ENCODE results near the gene GGT7.

GGT7 gene

GRCh38 chr20:34849778-34850177, 22.9 kb downstream of the GGT7 start:
- ChIA-PET CTCF (no interaction called here), POLR2A (no interaction called here)
- DNase-seq = no peak
- WGBS (ENCODE audit: insufficient coverage) = 93% methylated on average over 9 of the region's 9 CpGs
- Histone ChIP-seq H3K36me3 (ENCODE audit: control insufficient read depth in 4 of 4, insufficient read depth in 4 of 4, low read length in 3 of 4) (peaks cover 0 to 14% (median 2%) of the 10 kb centered on the region in 4 experiments), H3K9me3 (ENCODE audit: control extremely low read depth in 1 of 5, control insufficient read depth in 4 of 5, insufficient read depth in 2 of 5, low read depth in 1 of 5, low read length in 4 of 5) (no peaks in the 10 kb centered on the region), H3K4me1 (ENCODE audit: control extremely low read depth in 1 of 4, control insufficient read depth in 4 of 4, insufficient read depth in 4 of 4, low read length in 3 of 4) (no peaks in the 10 kb centered on the region), H3K27me3 (replicated peaks in 2 of 5; ENCODE audit: control insufficient read depth in 4 of 5, insufficient read depth in 5 of 5, low read length in 4 of 5) (no peaks in the 10 kb centered on the region), H3K27ac (ENCODE audit: insufficient read depth in 1 of 2, low read depth in 1 of 2, low read length in 2 of 2, poor library complexity in 1 of 2, severe bottlenecking in 2 of 2) (no peak overlapping the region), H3K4me3 (ENCODE audit: control insufficient read depth in 1 of 7, extremely low read depth in 1 of 7, insufficient read depth in 4 of 7, low read depth in 2 of 7, low read length in 6 of 7) (no peak overlapping the region)

- Histone ChIP-seq H3K4me1 (ENCODE audit: control extremely low read depth in 1 of 4, control insufficient read depth in 4 of 4, insufficient read depth in 4 of 4, low read length in 3 of 4) (no peaks in the 10 kb centered on the region), H3K27ac (ENCODE audit: insufficient read depth in 1 of 2, low read depth in 1 of 2, low read length in 2 of 2, poor library complexity in 1 of 2, severe bottlenecking in 2 of 2) (no peak overlapping the region), H3K36me3 (ENCODE audit: control insufficient read depth in 4 of 4, insufficient read depth in 4 of 4, low read length in 3 of 4) (peaks cover 0 to 12% (median under 1%) of the 10 kb centered on the region in 4 experiments), H3K9me3 (ENCODE audit: control extremely low read depth in 1 of 5, control insufficient read depth in 4 of 5, insufficient read depth in 2 of 5, low read depth in 1 of 5, low read length in 4 of 5) (no peaks in the 10 kb centered on the region), H3K4me3 (ENCODE audit: control insufficient read depth in 1 of 7, extremely low read depth in 1 of 7, insufficient read depth in 4 of 7, low read depth in 2 of 7, low read length in 6 of 7) (no peak overlapping the region), H3K27me3 (replicated peaks in 2 of 5; ENCODE audit: control insufficient read depth in 4 of 5, insufficient read depth in 5 of 5, low read length in 4 of 5) (no peaks in the 10 kb centered on the region)
- WGBS (ENCODE audit: insufficient coverage) = 96% methylated on average over 4 of the region's 5 CpGs
- POLR2A ChIA-PET = no interaction called here
- CTCF ChIA-PET = interaction anchor here (1.0 to 2.2 kb wide), 4 partner anchors 13 to 150 kb away, joined by 3 to 10 read pairs (median 3); no protein-coding TSS in a partner anchor
- no peak for DNase-seq
Measured at GRCh38 chr20:34848597-34848996, 24.1 kb downstream of the GGT7 start.

DNA sequence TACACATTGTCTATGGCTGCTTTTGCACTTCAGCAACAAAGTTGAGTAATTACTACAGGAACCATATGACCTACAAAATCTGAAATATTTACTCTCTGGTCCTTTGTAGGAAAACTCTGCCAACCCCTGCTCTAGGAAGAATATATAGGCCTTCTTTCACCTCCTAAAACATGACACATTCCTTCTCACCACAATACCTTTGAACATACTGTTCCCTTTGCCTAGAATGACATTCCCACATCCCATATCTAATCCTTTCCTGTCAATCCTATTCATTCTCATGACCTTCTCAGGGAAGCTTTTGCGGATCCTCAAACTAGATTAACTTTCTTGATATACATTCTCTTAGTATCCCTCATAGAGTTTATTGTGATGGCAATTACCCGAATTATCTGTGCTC, 29.2 kb downstream of the GGT7 start:
- H3K4me1 ChIP-seq (ENCODE audit: control extremely low read depth in 1 of 4, control insufficient read depth in 4 of 4, insufficient read depth in 4 of 4, low read length in 3 of 4) = no peaks in the 10 kb centered on the region
- DNase-seq = no peak
- H3K4me3 ChIP-seq (ENCODE audit: control insufficient read depth in 1 of 7, extremely low read depth in 1 of 7, insufficient read depth in 4 of 7, low read depth in 2 of 7, low read length in 6 of 7) = no peak overlapping the region
- POLR2A ChIA-PET = no interaction called here
- H3K27me3 ChIP-seq (replicated peaks in 2 of 5; ENCODE audit: control insufficient read depth in 4 of 5, insufficient read depth in 5 of 5, low read length in 4 of 5) = no peaks in the 10 kb centered on the region
- CTCF ChIA-PET = no interaction called here
- no peaks in the 10 kb centered on the region for H3K36me3 ChIP-seq (ENCODE audit: control insufficient read depth in 4 of 4, insufficient read depth in 4 of 4, low read length in 3 of 4)
- WGBS (ENCODE audit: insufficient coverage) = 100% methylated on average over 1 of the region's 2 CpGs
- H3K9me3 ChIP-seq (ENCODE audit: control extremely low read depth in 1 of 5, control insufficient read depth in 4 of 5, insufficient read depth in 2 of 5, low read depth in 1 of 5, low read length in 4 of 5) = no peaks in the 10 kb centered on the region
- no peak overlapping the region for H3K27ac ChIP-seq (ENCODE audit: insufficient read depth in 1 of 2, low read depth in 1 of 2, low read length in 2 of 2, poor library complexity in 1 of 2, severe bottlenecking in 2 of 2)

DNA sequence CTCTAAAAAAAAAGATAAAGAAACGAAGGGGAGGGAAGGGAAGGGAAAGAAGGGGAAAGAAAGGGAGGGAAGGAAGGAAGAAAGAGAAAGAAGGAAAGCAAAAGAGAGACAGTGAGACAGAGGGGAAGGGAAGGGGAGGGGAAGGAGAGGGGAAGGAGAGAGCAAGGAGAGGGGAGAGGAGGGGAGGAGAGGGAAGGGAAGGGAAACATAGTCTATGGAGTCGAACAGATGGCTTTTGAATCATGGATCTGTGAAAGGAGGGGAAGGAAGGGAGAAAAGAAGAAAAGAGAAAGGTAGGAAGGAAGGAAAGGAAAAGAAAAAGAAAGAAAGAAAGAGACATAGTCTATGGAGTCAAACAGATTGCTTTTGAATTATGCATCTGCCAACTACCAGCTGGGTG, 30.5 kb downstream of the GGT7 start:
- Histone ChIP-seq H3K4me3 (ENCODE audit: control insufficient read depth in 1 of 7, extremely low read depth in 1 of 7, insufficient read depth in 4 of 7, low read depth in 2 of 7, low read length in 6 of 7) (no peak overlapping the region), H3K4me1 (ENCODE audit: control extremely low read depth in 1 of 4, control insufficient read depth in 4 of 4, insufficient read depth in 4 of 4, low read length in 3 of 4) (no peaks in the 10 kb centered on the region), H3K27ac (ENCODE audit: insufficient read depth in 1 of 2, low read depth in 1 of 2, low read length in 2 of 2, poor library complexity in 1 of 2, severe bottlenecking in 2 of 2) (no peak overlapping the region), H3K9me3 (ENCODE audit: control extremely low read depth in 1 of 5, control insufficient read depth in 4 of 5, insufficient read depth in 2 of 5, low read depth in 1 of 5, low read length in 4 of 5) (no peaks in the 10 kb centered on the region), H3K36me3 (ENCODE audit: control insufficient read depth in 4 of 4, insufficient read depth in 4 of 4, low read length in 3 of 4) (no peaks in the 10 kb centered on the region), H3K27me3 (replicated peaks in 2 of 5; ENCODE audit: control insufficient read depth in 4 of 5, insufficient read depth in 5 of 5, low read length in 4 of 5) (no peaks in the 10 kb centered on the region)
- 89% methylated on average over 2 of the region's 2 CpGs for WGBS (ENCODE audit: insufficient coverage)
- ChIA-PET CTCF (interaction anchor here (0.5 kb wide), 1 partner anchor 634 kb away, joined by 3 read pairs; no protein-coding TSS in a partner anchor), POLR2A (interaction anchor here (0.6 kb wide), 1 partner anchor 147 kb away, joined by 14 read pairs; no protein-coding TSS in a partner anchor)
- no peak for DNase-seq

- peaks cover 0 to 8% (median 0%) of the 10 kb centered on the region in 4 experiments for H3K4me1 ChIP-seq (ENCODE audit: control extremely low read depth in 1 of 4, control insufficient read depth in 4 of 4, insufficient read depth in 4 of 4, low read length in 3 of 4)
- H3K4me3 ChIP-seq (ENCODE audit: control insufficient read depth in 1 of 7, extremely low read depth in 1 of 7, insufficient read depth in 4 of 7, low read depth in 2 of 7, low read length in 6 of 7) = no peak overlapping the region
- H3K27me3 ChIP-seq (replicated peaks in 2 of 5; ENCODE audit: control insufficient read depth in 4 of 5, insufficient read depth in 5 of 5, low read length in 4 of 5) = peaks cover 0 to 2% (median 0%) of the 10 kb centered on the region in 5 experiments
- WGBS (ENCODE audit: insufficient coverage) = 65% methylated on average over 5 of the region's 6 CpGs
- H3K9me3 ChIP-seq (ENCODE audit: control extremely low read depth in 1 of 5, control insufficient read depth in 4 of 5, insufficient read depth in 2 of 5, low read depth in 1 of 5, low read length in 4 of 5) = no peaks in the 10 kb centered on the region
- POLR2A ChIA-PET = no interaction called here
- no peaks in the 10 kb centered on the region for H3K36me3 ChIP-seq (ENCODE audit: control insufficient read depth in 4 of 4, insufficient read depth in 4 of 4, low read length in 3 of 4)
- CTCF ChIA-PET = interaction anchor here (0.6 to 3.1 kb wide), 9 partner anchors 14 to 138 kb away, joined by 3 to 13 read pairs (median 5); partner anchors contain the start of genes GSS and MYH7B
- H3K27ac ChIP-seq (ENCODE audit: insufficient read depth in 1 of 2, low read depth in 1 of 2, low read length in 2 of 2, poor library complexity in 1 of 2, severe bottlenecking in 2 of 2) = no peak overlapping the region
- DNase-seq = peak; percentile 40 to 68 (median 64)
Measured at GRCh38 chr20:34834459-34834893, 38.2 kb downstream of the GGT7 start.

DNA sequence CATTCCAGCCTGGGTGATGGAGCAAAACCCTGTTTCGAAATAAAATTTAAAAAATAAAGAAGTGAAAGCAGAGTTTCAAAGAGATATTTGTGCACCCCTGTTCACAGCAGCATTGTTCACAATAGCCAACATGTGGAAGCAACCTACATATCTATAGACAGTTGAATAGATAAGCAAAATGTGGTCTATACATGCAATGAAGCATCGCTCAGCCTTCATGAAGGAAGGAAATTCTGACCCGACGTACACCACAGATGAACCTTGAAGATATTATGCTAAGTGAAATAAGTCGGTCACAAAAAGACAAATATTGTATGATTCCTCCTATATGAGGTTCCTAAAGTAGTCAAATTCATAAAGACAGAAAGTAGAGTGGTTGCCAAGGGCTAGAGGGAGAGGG, 40.7 kb downstream of the GGT7 start:
- H3K36me3 ChIP-seq (ENCODE audit: control insufficient read depth in 4 of 4, insufficient read depth in 4 of 4, low read length in 3 of 4) = no peaks in the 10 kb centered on the region
- no peak overlapping the region for H3K4me3 ChIP-seq (ENCODE audit: control insufficient read depth in 1 of 7, extremely low read depth in 1 of 7, insufficient read depth in 4 of 7, low read depth in 2 of 7, low read length in 6 of 7)
- peak in 2 of 3 donors; percentile 37 to 55 for DNase-seq
- H3K27me3 ChIP-seq (replicated peaks in 2 of 5; ENCODE audit: control insufficient read depth in 4 of 5, insufficient read depth in 5 of 5, low read length in 4 of 5) = peaks cover 0 to 2% (median 0%) of the 10 kb centered on the region in 5 experiments
- H3K4me1 ChIP-seq (ENCODE audit: control extremely low read depth in 1 of 4, control insufficient read depth in 4 of 4, insufficient read depth in 4 of 4, low read length in 3 of 4) = peaks cover 0 to 8% (median 0%) of the 10 kb centered on the region in 4 experiments
- ChIA-PET CTCF (interaction anchor here (1.6 kb wide), 1 partner anchor 124 kb away, joined by 7 read pairs; the partner anchor contains the start of genes GSS and MYH7B), POLR2A (no interaction called here)
- H3K27ac ChIP-seq (ENCODE audit: insufficient read depth in 1 of 2, low read depth in 1 of 2, low read length in 2 of 2, poor library complexity in 1 of 2, severe bottlenecking in 2 of 2) = no peak overlapping the region
- H3K9me3 ChIP-seq (ENCODE audit: control extremely low read depth in 1 of 5, control insufficient read depth in 4 of 5, insufficient read depth in 2 of 5, low read depth in 1 of 5, low read length in 4 of 5) = no peaks in the 10 kb centered on the region
- 71% methylated on average over 2 of the region's 5 CpGs for WGBS (ENCODE audit: insufficient coverage)

DNA sequence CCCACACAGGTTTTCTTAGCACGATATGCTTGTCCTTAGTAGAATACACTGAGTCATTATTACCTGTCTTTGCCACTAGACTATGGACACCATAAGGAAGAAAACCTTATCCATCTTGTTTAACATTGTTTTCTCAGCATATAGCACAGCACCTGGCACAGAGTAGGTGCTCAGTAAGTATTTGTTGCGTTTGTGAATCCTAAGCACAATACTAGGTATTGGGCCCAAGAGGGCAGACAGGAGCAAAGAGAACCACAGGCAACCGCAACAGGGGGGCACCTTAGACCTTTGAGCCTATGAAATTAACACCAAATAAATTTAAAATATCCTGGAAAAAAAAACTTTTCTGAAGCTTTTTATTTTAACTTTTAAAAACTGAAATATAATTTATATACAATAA, 43.5 kb downstream of the GGT7 start:
- H3K36me3 ChIP-seq (ENCODE audit: control insufficient read depth in 4 of 4, insufficient read depth in 4 of 4, low read length in 3 of 4) = no peaks in the 10 kb centered on the region
- peak in 2 of 3 donors; percentile 12 to 27 for DNase-seq
- peaks cover 0 to 2% (median 0%) of the 10 kb centered on the region in 5 experiments for H3K27me3 ChIP-seq (replicated peaks in 2 of 5; ENCODE audit: control insufficient read depth in 4 of 5, insufficient read depth in 5 of 5, low read length in 4 of 5)
- POLR2A ChIA-PET = interaction anchor here (0.7 kb wide), 1 partner anchor 274 kb away, joined by 4 read pairs; no protein-coding TSS in a partner anchor
- H3K4me1 ChIP-seq (ENCODE audit: control extremely low read depth in 1 of 4, control insufficient read depth in 4 of 4, insufficient read depth in 4 of 4, low read length in 3 of 4) = peaks cover under 1 to 19% (median 8%) of the 10 kb centered on the region in 4 experiments
- no peak overlapping the region for H3K27ac ChIP-seq (ENCODE audit: insufficient read depth in 1 of 2, low read depth in 1 of 2, low read length in 2 of 2, poor library complexity in 1 of 2, severe bottlenecking in 2 of 2)
- H3K4me3 ChIP-seq (ENCODE audit: control insufficient read depth in 1 of 7, extremely low read depth in 1 of 7, insufficient read depth in 4 of 7, low read depth in 2 of 7, low read length in 6 of 7) = no peak overlapping the region
- no peaks in the 10 kb centered on the region for H3K9me3 ChIP-seq (ENCODE audit: control extremely low read depth in 1 of 5, control insufficient read depth in 4 of 5, insufficient read depth in 2 of 5, low read depth in 1 of 5, low read length in 4 of 5)
- WGBS (ENCODE audit: insufficient coverage) = 79% methylated on average over 2 of the region's 3 CpGs
- CTCF ChIA-PET = interaction anchor here (0.9 to 1.1 kb wide), 2 partner anchors 37 to 130 kb away, joined by 3 to 4 read pairs; no protein-coding TSS in a partner anchor
